Activated B cell treated with CpG ODN at 0.5 μM for 24 hours (primary cell): ENCODE data around the gene ADGRB3. TPM values are rescaled to one million over a fixed set of nuclear protein-coding genes. Genes with fewer than 3 reads are reported as not detected.

Experiments used
- ATAC-seq: fragments of 200-7000 bp; cut with Tn5 transposase; one replicate; pipeline ENCODE4 v1.10.0; 2021; ENCODE audit warnings: low read depth, mild to moderate bottlenecking, moderate library complexity
- CTCF ChIA-PET: fragments of 350-600 bp; sonication (Branson Sonifier 250); formaldehyde crosslinking; loops from one replicate; lab custom pipeline; 2021; ENCODE audit warnings: antibody characterized with exemption; lab: Charles Lee
- POLR2A ChIA-PET: fragments of 350-600 bp; sonication (Branson Sonifier 250); formaldehyde crosslinking; loops from one replicate; lab custom pipeline; 2021; ENCODE audit warnings: antibody characterized with exemption; lab: Charles Lee
- DNase-seq: peaks from one replicate; pipeline ENCODE4 v3.0.0; 2022
- H3K27ac Mint-ChIP-seq: one replicate; pipeline ENCODE4 v1.8.0; 2020; ENCODE audit warnings: mixed read lengths
- H3K27me3 Mint-ChIP-seq: one replicate; pipeline ENCODE4 v1.8.0; 2021; ENCODE audit warnings: mixed read lengths
- H3K36me3 Mint-ChIP-seq: one replicate; pipeline ENCODE4 v1.8.0; 2021; ENCODE audit warnings: low read depth, mixed read lengths
- H3K4me1 Mint-ChIP-seq: one replicate; pipeline ENCODE4 v1.8.0; 2021; ENCODE audit warnings: mixed read lengths
- H3K4me3 Mint-ChIP-seq: one replicate; pipeline ENCODE4 v1.8.0; 2020; ENCODE audit warnings: mild to moderate bottlenecking, mixed read lengths
- H3K9me3 Mint-ChIP-seq: one replicate; pipeline ENCODE4 v1.8.0; 2020; ENCODE audit warnings: mixed read lengths
- CTCF ChIP-seq: fragments of 200-600 bp; IDR thresholded peaks from one replicate; pipeline ENCODE4 v1.8.0; 2022; ENCODE audit warnings: antibody characterized with exemption, mild to moderate bottlenecking
- intact Hi-C: fragments of 100-400 bp; cut with micrococcal nuclease; formaldehyde crosslinking; loops from one replicate; pipeline ENCODE4 v1.15.1; 2024
- total RNA-seq: library from RNA; stranded (reverse); gene quantifications from 2 replicates; pipeline ENCODE4 v1.2.3, GENCODE V29; 2022

The ADGRB3 gene
- total RNA-seq, 1 donor from 2014 or later: not detected

- ChIA-PET POLR2A (no interaction called here), CTCF (no interaction called here)
- TF ChIP-seq CTCF: no peak
- Mint-ChIP-seq H3K27ac (no peak overlapping the region), H3K4me3 (no peak overlapping the region), H3K27me3 (peaks cover 10% of the 10 kb centered on the region), H3K4me1 (peaks cover 2% of the 10 kb centered on the region), H3K36me3 (no peaks in the 10 kb centered on the region), H3K9me3 (no peaks in the 10 kb centered on the region)
- ATAC-seq (no peak), DNase-seq (no peak)
- intact Hi-C loops: no loop called here
These were observed 7.9 kb downstream of the ADGRB3 start for GRCh38 chr6:68642977-68643376.

GRCh38 chr6:68649669-68650068 lies 14.6 kb downstream of the ADGRB3 start:
- Mint-ChIP-seq H3K27me3 (no peaks in the 10 kb centered on the region), H3K4me1 (no peaks in the 10 kb centered on the region), H3K4me3 (no peak overlapping the region), H3K9me3 (no peaks in the 10 kb centered on the region), H3K27ac (no peak overlapping the region), H3K36me3 (no peaks in the 10 kb centered on the region)
- CTCF ChIA-PET: no interaction called here
- POLR2A ChIA-PET: no interaction called here
- DNase-seq (no peak), ATAC-seq (no peak)
- intact Hi-C loops: no loop called here
- TF ChIP-seq CTCF: no peak

GRCh38 chr6:68650142-68650541 lies 15.1 kb downstream of the ADGRB3 start:
- ChIA-PET CTCF (no interaction called here), POLR2A (no interaction called here)
- ATAC-seq (no peak), DNase-seq (no peak)
- Mint-ChIP-seq H3K27ac (no peak overlapping the region), H3K4me3 (no peak overlapping the region), H3K4me1 (no peaks in the 10 kb centered on the region), H3K36me3 (no peaks in the 10 kb centered on the region), H3K27me3 (no peaks in the 10 kb centered on the region), H3K9me3 (no peaks in the 10 kb centered on the region)
- intact Hi-C loops: no loop called here
- TF ChIP-seq CTCF: no peak

- POLR2A ChIA-PET: no interaction called here
- no peak for TF ChIP-seq CTCF
- Mint-ChIP-seq H3K4me3 (no peak overlapping the region), H3K4me1 (no peaks in the 10 kb centered on the region), H3K27me3 (no peaks in the 10 kb centered on the region), H3K9me3 (no peaks in the 10 kb centered on the region), H3K27ac (no peak overlapping the region), H3K36me3 (no peaks in the 10 kb centered on the region)
- DNase-seq (no peak), ATAC-seq (no peak)
- CTCF ChIA-PET: no interaction called here
- intact Hi-C loops: no loop called here
These were observed 16.2 kb downstream of the ADGRB3 start for GRCh38 chr6:68651011-68651985.

GRCh38 chr6:68652117-68652536 lies 17.0 kb downstream of the ADGRB3 start:
- H3K9me3 Mint-ChIP-seq: no peaks in the 10 kb centered on the region
- no peak for TF ChIP-seq CTCF
- no peak overlapping the region for H3K27ac Mint-ChIP-seq
- ChIA-PET CTCF (no interaction called here), POLR2A (no interaction called here)
- intact Hi-C loops: no loop called here
- H3K27me3 Mint-ChIP-seq: no peaks in the 10 kb centered on the region
- H3K36me3 Mint-ChIP-seq: no peaks in the 10 kb centered on the region
- H3K4me1 Mint-ChIP-seq: no peaks in the 10 kb centered on the region
- ATAC-seq (no peak), DNase-seq (no peak)
- H3K4me3 Mint-ChIP-seq: no peak overlapping the region
